IMR-90 (cell line): ENCODE data around the gene TBC1D24. TPM values are rescaled to one million over a fixed set of nuclear protein-coding genes. Genes with fewer than 3 reads are reported as not detected.
"Not testable (repeated sequence)": the region's sequence is repeated elsewhere in the genome, so short reads cannot be mapped to it uniquely, and the experiment has no call there.

ENCODE experiments used
- ATAC-seq: fragments of 200-7000 bp; cut with Tn5 transposase; 2 replicates; pipeline ENCODE4 v1.9.1; 2020; ENCODE audit warnings: low read depth, mild to moderate bottlenecking, moderate library complexity
- BruUV-seq: library from RNA; stranded (reverse); fragments of 400-500 nt; replicated peaks from 2 replicates; lab custom pipeline; 2021; lab: Mats Ljungman, UMichigan
- CTCF ChIA-PET: fragments of 300-600 bp; formaldehyde crosslinking; extraction: SDS; loops from one replicate; lab custom pipeline; 2021; ENCODE audit warnings: antibody characterized with exemption; lab: Yijun Ruan, JAX
- POLR2A ChIA-PET: fragments of 300-600 bp; sonication (Branson Sonifier 250); formaldehyde crosslinking; loops from one replicate; lab custom pipeline; 2022; ENCODE audit warnings: antibody characterized with exemption; ENCODE audit not compliant: unreplicated experiment; lab: Charles Lee
- DNase-seq: peaks from one replicate; pipeline ENCODE4 v3.0.0; 2013
- H2AFZ ChIP-seq: replicated peaks from 2 replicates; pipeline ENCODE3; 2013; ENCODE audit warnings: low read length, mild to moderate bottlenecking; ENCODE audit not compliant: poor library complexity
- H2AK5ac ChIP-seq: 2 replicates; pipeline ENCODE4 v1.6.1; 2013; ENCODE audit warnings: low read depth, low read length, inconsistent platforms
- H2AK9ac ChIP-seq: replicated peaks from 2 replicates; pipeline ENCODE3; 2013; ENCODE audit warnings: mild to moderate bottlenecking, low read depth, low read length, moderate library complexity; ENCODE audit not compliant: poor library complexity
- H2BK120ac ChIP-seq: 2 replicates; pipeline ENCODE4 v1.6.1; 2013; ENCODE audit warnings: low read depth, low read length, inconsistent platforms
- H2BK15ac ChIP-seq: 3 replicates; pipeline ENCODE4 v1.6.1; 2013; ENCODE audit warnings: low read depth, low read length, inconsistent platforms
- H2BK20ac ChIP-seq: 2 replicates; pipeline ENCODE4 v1.6.1; 2013; ENCODE audit warnings: low read depth, mild to moderate bottlenecking, inconsistent platforms, low read length, moderate library complexity
- H2BK5ac ChIP-seq: 2 replicates; pipeline ENCODE4 v1.6.1; 2013; ENCODE audit warnings: mild to moderate bottlenecking, low read depth, low read length, inconsistent platforms; ENCODE audit not compliant: poor library complexity, severe bottlenecking
- H3K14ac ChIP-seq: replicated peaks from 2 replicates; pipeline ENCODE4 v1.6.1; 2013; ENCODE audit warnings: low read depth, low read length, inconsistent platforms
- H3K18ac ChIP-seq: 2 replicates; pipeline ENCODE4 v1.6.1; 2013; ENCODE audit warnings: low read depth, low read length, control low read depth
- H3K23ac ChIP-seq: 2 replicates; pipeline ENCODE4 v1.6.1; 2013; ENCODE audit warnings: low read depth, low read length, inconsistent platforms
- H3K27ac ChIP-seq: 2 replicates; pipeline ENCODE4 v1.5.1; 2013; ENCODE audit warnings: mild to moderate bottlenecking, control low read depth, low read length; ENCODE audit not compliant: insufficient read depth
- H3K27me3 ChIP-seq: 2 replicates; pipeline ENCODE4 v1.6.1; 2013; ENCODE audit warnings: low read length; ENCODE audit not compliant: control insufficient read depth, insufficient read depth
- H3K36me3 ChIP-seq: 2 replicates; pipeline ENCODE4 v1.6.1; 2013; ENCODE audit warnings: low read length, mixed read lengths; ENCODE audit not compliant: control insufficient read depth, insufficient read depth
- H3K4ac ChIP-seq: 2 replicates; pipeline ENCODE4 v1.6.1; 2013; ENCODE audit warnings: low read depth, low read length, inconsistent platforms
- H3K4me1 ChIP-seq: 2 replicates; pipeline ENCODE4 v1.6.1; 2013; ENCODE audit warnings: low read length, mixed read lengths; ENCODE audit not compliant: control insufficient read depth, insufficient read depth
- H3K4me2 ChIP-seq: 2 replicates; pipeline ENCODE4 v1.6.1; 2013; ENCODE audit warnings: low read depth, mild to moderate bottlenecking, control low read depth, low read length, moderate library complexity
- H3K4me3 ChIP-seq: 2 replicates; pipeline ENCODE4 v1.5.1; 2013; ENCODE audit warnings: low read depth, mild to moderate bottlenecking, control low read depth, low read length, moderate library complexity; ENCODE audit not compliant: insufficient read depth
- H3K56ac ChIP-seq: 2 replicates; pipeline ENCODE4 v1.6.1; 2013; ENCODE audit warnings: low read length, inconsistent platforms; ENCODE audit not compliant: insufficient read depth; ENCODE audit errors: extremely low read depth
- H3K79me1 ChIP-seq, 2 experiments: 2 replicates each; pipeline ENCODE4 v1.6.1; 2013; ENCODE audit warnings: low read length in 2 of 2, inconsistent platforms in 1 of 2, low read depth in 1 of 2
- H3K9ac ChIP-seq: 2 replicates; pipeline ENCODE4 v1.6.1; 2013; ENCODE audit warnings: low read depth, low read length, control low read depth
- H3K9me1 ChIP-seq: 2 replicates; pipeline ENCODE4 v1.6.1; 2013; ENCODE audit warnings: low read length, inconsistent platforms; ENCODE audit not compliant: insufficient read depth
- H3K9me3 ChIP-seq: 2 replicates; pipeline ENCODE4 v1.6.1; 2013; ENCODE audit warnings: low read length; ENCODE audit not compliant: control insufficient read depth, insufficient read depth
- H4K20me1 ChIP-seq: 2 replicates; pipeline ENCODE4 v1.6.1; 2013; ENCODE audit warnings: low read length, inconsistent platforms; ENCODE audit not compliant: insufficient read depth
- H4K5ac ChIP-seq: 2 replicates; pipeline ENCODE4 v1.6.1; 2013; ENCODE audit warnings: mild to moderate bottlenecking, low read depth, low read length, control low read depth
- H4K8ac ChIP-seq, 2 experiments: 2 replicates each; pipeline ENCODE4 v1.6.1; 2013; ENCODE audit warnings: low read depth in 2 of 2, low read length in 2 of 2, control low read depth in 1 of 2, inconsistent platforms in 1 of 2
- H4K91ac ChIP-seq: 2 replicates; pipeline ENCODE4 v1.6.1; 2013; ENCODE audit warnings: low read depth, low read length, inconsistent platforms; ENCODE audit not compliant: insufficient read depth
- CEBPB ChIP-seq: IDR thresholded peaks from 2 replicates; pipeline ENCODE4 v1.6.1; 2012; ENCODE audit warnings: low read depth, low read length, improper control_type of control experiment
- MAZ ChIP-seq: IDR thresholded peaks from 2 replicates; pipeline ENCODE4 v1.6.1; 2012; ENCODE audit warnings: low read depth, mild to moderate bottlenecking, low read length, improper control_type of control experiment, moderate library complexity, borderline replicate concordance
- POLR2A ChIP-seq: IDR thresholded peaks from 2 replicates; pipeline ENCODE4 v1.6.1; 2012; ENCODE audit warnings: mild to moderate bottlenecking, low read depth, low read length
- SMC3 ChIP-seq: fragments of 150-350 bp; IDR thresholded peaks from 2 replicates; pipeline ENCODE4 v1.6.1; 2016; ENCODE audit warnings: low read depth, mild to moderate bottlenecking, antibody characterized with exemption, low read length, moderate library complexity
- WGBS, 2 experiments: methylation state at CpG; one replicate each; pipeline versions ENCODE4 v1.1.5 to v1.1.7; 2013; ENCODE audit warnings: missing lambda C conversion rate in 2 of 2; ENCODE audit not compliant: insufficient read length in 1 of 2; ENCODE audit errors: extremely low coverage in 2 of 2; 5-methylcytosine and 5-hydroxymethylcytosine counted together
- dilution Hi-C: fragments of 300-500 bp; cut with HindIII; formaldehyde crosslinking; loops from one replicate; pipeline ENCODE4 v1.14.3; 2018; ENCODE audit warnings: low sequenced_read_pairs; ENCODE audit not compliant: unreplicated experiment
- in situ Hi-C: fragments of 300-500 bp; cut with MboI; formaldehyde crosslinking; loops from 3 replicates; pipeline ENCODE4 v1.14.3; 2019; ENCODE audit warnings: low sequenced_read_pairs, inconsistent platforms, mixed read lengths
- intact Hi-C: fragments of 100-400 bp; cut with micrococcal nuclease; formaldehyde crosslinking; loops from 2 replicates; pipeline ENCODE4 v1.10.0; 2022
- polyA plus RNA-seq, 3 experiments: library from polyadenylated mRNA; depleted of rRNA; stranded (reverse); fragments of >200 nt; gene quantifications; 2 replicates each; pipeline ENCODE4 v1.2.3, GENCODE V29; 2012; ENCODE audit warnings: low replicate concordance in 1 of 3
- total RNA-seq: library from RNA; depleted of rRNA; stranded (reverse); fragments of >200 nt; gene quantifications from 2 replicates; pipeline ENCODE4 v1.2.3, GENCODE V29; 2012

The TBC1D24 gene
- total and polyA plus RNA-seq, 2 of the 4 experiments (the other 2 are of a cell fraction), result 7.5 to 13.4 TPM

DNA sequence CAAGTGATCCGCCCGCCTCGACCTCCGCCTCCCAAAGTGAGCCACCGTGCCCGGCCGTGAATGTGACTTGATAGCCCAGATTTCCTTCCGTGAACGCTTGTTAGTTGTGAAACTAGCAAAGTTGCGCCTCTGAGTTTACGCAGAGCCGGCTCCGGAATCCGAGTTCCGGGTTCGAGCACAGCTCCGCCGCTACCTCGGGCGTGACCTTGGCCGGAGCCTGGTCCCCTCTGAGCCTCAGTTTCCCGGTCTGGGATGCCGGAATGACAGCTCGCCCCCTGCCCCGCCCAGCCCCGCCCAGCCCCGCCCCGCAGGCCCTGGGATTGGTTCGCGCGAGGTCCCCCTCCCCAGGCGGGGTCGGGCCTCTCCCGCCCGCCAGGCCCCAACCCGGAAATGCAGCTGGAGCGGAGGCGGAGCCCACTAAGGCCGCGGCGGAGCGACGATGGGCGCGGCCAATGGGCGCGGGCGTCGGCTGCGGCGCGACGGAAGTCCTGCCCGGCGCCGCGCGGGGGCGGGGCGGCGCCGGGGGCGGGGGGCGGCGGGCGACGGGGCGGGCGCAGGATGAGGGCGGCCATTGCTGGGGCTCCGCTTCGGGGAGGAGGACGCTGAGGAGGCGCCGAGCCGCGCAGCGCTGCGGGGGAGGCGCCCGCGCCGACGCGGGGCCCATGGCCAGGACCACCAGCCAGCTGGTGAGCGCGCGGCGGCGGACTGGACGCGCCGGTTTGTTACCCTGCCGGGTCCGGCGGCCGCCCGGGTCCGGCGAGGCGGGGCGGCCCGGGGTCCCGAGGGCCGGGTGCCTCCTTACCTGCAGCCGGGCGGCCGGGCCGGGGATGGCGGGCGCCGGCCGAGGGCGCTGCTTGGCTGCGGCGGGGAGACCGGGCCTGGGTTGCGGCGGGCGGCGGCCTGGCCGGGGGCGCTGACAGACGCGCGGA lies 62.8 kb downstream of the TBC1D24 start, which contains the start of gene PDPK1:
TSS of gene PDPK1 (plus strand) at position 571 of the 929 bp plus-strand sequence. CDS start at position 663, 92 bp downstream.
- Histone ChIP-seq H4K8ac (peak within 1 kb of the TSS; percentile 29 to 81; a peak in 2 of 4 replicates), H4K5ac (peak within 1 kb of the TSS; percentile 88), H3K9ac (peak within 1 kb of the TSS; percentile 86), H2AK9ac (peak within 1 kb of the TSS; percentile 96), H3K4me1 (peaks cover 15% of the 10 kb centered on the region), H4K91ac (0 out of 2 replicates have a peak within 1 kb of the TSS, but pooled peaks have one; percentile 70), H3K18ac (no peak within 1 kb of the TSS), H2AK5ac (peak within 1 kb of the TSS; percentile 80), H3K56ac (no peak within 1 kb of the TSS), H3K4me3 (peak within 1 kb of the TSS; percentile 100), H2BK120ac (peak within 1 kb of the TSS; percentile 52; the same call in 1 of the 2 replicates), H3K4me2 (peak within 1 kb of the TSS; percentile 97), H3K23ac (no peak within 1 kb of the TSS), H3K27ac (peak within 1 kb of the TSS; percentile 84), H3K9me3 (no peaks in the 10 kb centered on the region), H4K20me1 (peaks cover 35% of the 10 kb centered on the region), H3K27me3 (no peaks in the 10 kb centered on the region), H3K36me3 (peaks cover 3% of the 10 kb centered on the region; the same call in 1 of the 2 replicates), H3K4ac (peak within 1 kb of the TSS; percentile 86), H3K79me1 (peaks cover 4 to 33% of the 10 kb centered on the region in 2 experiments; a peak in 3 of 4 replicates), H2BK20ac (no peak within 1 kb of the TSS), H2BK15ac (no peak within 1 kb of the TSS), H2BK5ac (peak within 1 kb of the TSS; percentile 91), H3K9me1 (peaks cover 18% of the 10 kb centered on the region), H3K14ac (peak within 1 kb of the TSS; percentile 77; the same call in 1 of the 2 replicates), H2AFZ (peak within 1 kb of the TSS; percentile 93)
- ChIA-PET CTCF (no interaction called here), POLR2A (no interaction called here)
- DNase-seq (peak; percentile 92), ATAC-seq (peak; percentile 96)
- no TSS peak for BruUV-seq
- in situ Hi-C loops, result no loop called here
- dilution Hi-C loops, result no loop called here
- TF ChIP-seq CEBPB (peak; percentile 3; the same call in 1 of the 2 replicates), MAZ (peak; percentile 95; the same call in 1 of the 2 replicates), POLR2A (peak; percentile 73), SMC3 (no peak)
- WGBS, 2 experiments, result 0% methylated on average over 51 of the region's 126 CpGs; no CpG with 5 or more reads in 1 of the 2 experiments
- intact Hi-C loops, result no loop called here

DNA sequence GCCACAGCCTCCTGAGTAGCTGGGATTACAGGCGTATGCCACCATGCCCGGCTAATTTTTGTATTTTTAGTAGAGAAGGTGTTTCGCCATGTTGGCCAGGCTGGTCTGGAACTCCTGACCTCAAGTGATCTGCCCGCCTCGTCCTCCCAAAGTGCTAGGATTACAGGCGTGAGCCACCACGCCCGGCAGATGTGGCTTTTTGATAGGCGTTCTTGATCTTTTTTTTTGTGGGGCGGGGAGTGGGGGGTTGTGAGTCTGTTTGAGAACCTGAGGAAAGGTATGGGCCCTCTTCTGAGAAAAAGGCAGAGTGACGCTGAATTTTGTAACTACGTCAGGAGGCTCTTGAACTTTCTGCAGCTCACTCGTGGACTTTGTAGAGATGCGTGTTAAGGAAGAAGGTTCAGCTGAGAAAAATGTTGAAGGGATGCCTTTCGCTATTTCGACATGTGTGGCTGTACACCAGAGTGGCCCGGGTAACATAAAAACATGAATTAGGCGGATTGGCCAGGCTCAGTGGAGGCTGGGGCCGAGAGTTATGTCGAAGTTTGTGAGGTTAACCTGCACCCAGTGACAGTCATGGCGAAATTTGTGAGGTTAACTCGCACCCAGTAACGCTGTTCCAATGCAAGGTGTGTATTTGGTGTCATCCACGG lies 64.4 kb downstream of the TBC1D24 start:
- H3K4me1 ChIP-seq, result peaks cover 12% of the 10 kb centered on the region
- 92% methylated on average over 18 of the region's 24 CpGs; no CpG with 5 or more reads in 1 of the 2 experiments for WGBS, 2 experiments
- intact Hi-C loops, CTCF ChIA-PET, DNase-seq, H2BK20ac ChIP-seq, POLR2A ChIA-PET, H4K8ac ChIP-seq, H3K9ac ChIP-seq, H2AFZ ChIP-seq, H4K91ac ChIP-seq, H3K4me2 ChIP-seq, H3K27ac ChIP-seq, H2BK120ac ChIP-seq, H3K14ac ChIP-seq, in situ Hi-C loops, H3K36me3 ChIP-seq, H3K56ac ChIP-seq, H2AK5ac ChIP-seq, ATAC-seq, dilution Hi-C loops, H3K9me3 ChIP-seq, H3K18ac ChIP-seq, H3K4me3 ChIP-seq, H2BK5ac ChIP-seq, H2BK15ac ChIP-seq, H3K4ac ChIP-seq, H4K5ac ChIP-seq, H3K27me3 ChIP-seq: not testable (repeated sequence)
- BruUV-seq, result TSS peak; percentile 16
- peaks cover 14% of the 10 kb centered on the region for H3K9me1 ChIP-seq
- H3K23ac ChIP-seq, result peak overlapping the region; percentile 66; the same call in 1 of the 2 replicates
- H2AK9ac ChIP-seq, result peak overlapping the region; percentile 81
- peaks cover 4 to 33% of the 10 kb centered on the region in 2 experiments; a peak in 3 of 4 replicates for H3K79me1 ChIP-seq
- H4K20me1 ChIP-seq, result peaks cover 42% of the 10 kb centered on the region
